PC-9 (cell line): Measurements from ENCODE around the gene HSD17B4. TPM values are rescaled to one million over a fixed set of nuclear protein-coding genes. Genes with fewer than 3 reads are reported as not detected.

ENCODE experiments used
- BruUV-seq: library from RNA; stranded (reverse); fragments of 400-500 nt; replicated peaks from 2 replicates; lab custom pipeline; 2021; lab: Mats Ljungman, UMichigan
- CTCF ChIA-PET: fragments of 300-600 bp; sonication (Branson Sonifier 250); formaldehyde crosslinking; loops from one replicate; lab custom pipeline; 2022; ENCODE audit warnings: antibody characterized with exemption; lab: Charles Lee
- POLR2A ChIA-PET: fragments of 300-600 bp; sonication (Branson Sonifier 250); formaldehyde crosslinking; loops from one replicate; lab custom pipeline; 2022; ENCODE audit warnings: antibody characterized with exemption; ENCODE audit not compliant: unreplicated experiment; lab: Charles Lee
- DNase-seq, 2 experiments: peaks; one replicate each; pipeline versions ENCODE4 v3.0.0 to v3.0.0-alpha.2; 2015 to 2022; ENCODE audit warnings: mixed read lengths in 1 of 2
- H2AFZ ChIP-seq: fragments of 200-600 bp; sonication (generic); 2 replicates; pipeline ENCODE4 v1.8.1; 2017; ENCODE audit warnings: antibody characterized with exemption
- H3F3A ChIP-seq: fragments of 200-600 bp; sonication (generic); 2 replicates; pipeline ENCODE4 v1.8.1; 2017; ENCODE audit warnings: antibody characterized with exemption, mild to moderate bottlenecking, low read depth; ENCODE audit not compliant: insufficient read depth
- H3K27ac ChIP-seq: fragments of 200-600 bp; sonication (generic); 2 replicates; pipeline ENCODE4 v1.6.1; 2016; ENCODE audit warnings: mixed run types
- H3K27me3 ChIP-seq: fragments of 200-600 bp; sonication (generic); 2 replicates; pipeline ENCODE4 v1.6.1; 2016; ENCODE audit warnings: low read depth, mixed run types; ENCODE audit not compliant: insufficient read depth
- H3K36me3 ChIP-seq: fragments of 200-600 bp; sonication (generic); 2 replicates; pipeline ENCODE4 v1.6.1; 2016; ENCODE audit warnings: low read depth, mixed run types
- H3K4me1 ChIP-seq: fragments of 200-600 bp; sonication (generic); replicated peaks from 2 replicates; pipeline ENCODE4 v1.6.1; 2016; ENCODE audit warnings: mixed run types; ENCODE audit not compliant: insufficient read depth
- H3K4me2 ChIP-seq: fragments of 200-600 bp; sonication (generic); 2 replicates; pipeline ENCODE4 v1.6.1; 2017; ENCODE audit warnings: mixed run types
- H3K4me3 ChIP-seq: fragments of 200-600 bp; sonication (generic); 2 replicates; pipeline ENCODE4 v1.6.1; 2016; ENCODE audit warnings: mixed run types
- H3K79me2 ChIP-seq: fragments of 200-600 bp; sonication (generic); 2 replicates; pipeline ENCODE4 v1.6.1; 2017; ENCODE audit warnings: low read depth, mixed run types
- H3K9me2 ChIP-seq: fragments of 200-600 bp; sonication (generic); 2 replicates; pipeline ENCODE4 v1.8.1; 2017; ENCODE audit warnings: mild to moderate bottlenecking; ENCODE audit not compliant: insufficient read depth
- H3K9me3 ChIP-seq: fragments of 200-600 bp; sonication (generic); 2 replicates; pipeline ENCODE4 v1.8.1; 2016; ENCODE audit warnings: low read depth; ENCODE audit not compliant: insufficient read depth
- H4K20me1 ChIP-seq: fragments of 200-600 bp; sonication (generic); 2 replicates; pipeline ENCODE4 v1.8.1; 2017; ENCODE audit not compliant: insufficient read depth
- CTCF ChIP-seq: fragments of 200-600 bp; sonication (generic); conservative IDR thresholded peaks from 2 replicates; pipeline ENCODE4 v1.6.1; 2017; ENCODE audit warnings: mixed run types, antibody characterized with exemption, mild to moderate bottlenecking, moderate library complexity
- EZH2 ChIP-seq: fragments of 200-600 bp; sonication (generic); IDR thresholded peaks from 2 replicates; pipeline ENCODE4 v1.8.0; 2017; ENCODE audit warnings: antibody characterized with exemption, low read depth
- intact Hi-C: fragments of 100-400 bp; cut with micrococcal nuclease; formaldehyde crosslinking; loops from one replicate; pipeline ENCODE4 v1.10.0; 2022; ENCODE audit not compliant: unreplicated experiment
- total RNA-seq: library from RNA; stranded (reverse); gene quantifications from 2 replicates; pipeline ENCODE4 v1.2.3, GENCODE V29; 2021

HSD17B4 gene
- total RNA-seq, 1 experiment from 2014 or later, result 148 TPM

GRCh38 chr5:119583684-119584083 lies 131.4 kb downstream of the HSD17B4 start:
- Histone ChIP-seq H3K4me2 (no peak overlapping the region), H3F3A (no peaks in the 10 kb centered on the region), H3K79me2 (no peaks in the 10 kb centered on the region), H3K9me2 (peaks cover 4% of the 10 kb centered on the region; the same call in 1 of the 2 replicates), H4K20me1 (no peaks in the 10 kb centered on the region), H3K9me3 (peaks cover 4% of the 10 kb centered on the region; the same call in 1 of the 2 replicates), H3K27me3 (no peaks in the 10 kb centered on the region), H3K36me3 (no peaks in the 10 kb centered on the region), H2AFZ (no peak overlapping the region), H3K27ac (no peak overlapping the region), H3K4me1 (no peaks in the 10 kb centered on the region), H3K4me3 (no peak overlapping the region)
- ChIA-PET POLR2A (no interaction called here), CTCF (no interaction called here)
- intact Hi-C loops, result no loop called here
- no TSS peak for BruUV-seq
- DNase-seq, result no peak
- TF ChIP-seq EZH2 (no peak), CTCF (no peak)

Other genes starting within 250 kb of the HSD17B4 start
- gene TNFAIP8, start 96.5 kb upstream of the HSD17B4 start, total RNA-seq, result 15.0 and 16.4 TPM in 2 replicates
- not detected in 2 replicates for gene FAM170A, start 177.1 kb downstream of the HSD17B4 start, total RNA-seq